ENCODE results near the gene ATXN1.

Gene ATXN1

DNA sequence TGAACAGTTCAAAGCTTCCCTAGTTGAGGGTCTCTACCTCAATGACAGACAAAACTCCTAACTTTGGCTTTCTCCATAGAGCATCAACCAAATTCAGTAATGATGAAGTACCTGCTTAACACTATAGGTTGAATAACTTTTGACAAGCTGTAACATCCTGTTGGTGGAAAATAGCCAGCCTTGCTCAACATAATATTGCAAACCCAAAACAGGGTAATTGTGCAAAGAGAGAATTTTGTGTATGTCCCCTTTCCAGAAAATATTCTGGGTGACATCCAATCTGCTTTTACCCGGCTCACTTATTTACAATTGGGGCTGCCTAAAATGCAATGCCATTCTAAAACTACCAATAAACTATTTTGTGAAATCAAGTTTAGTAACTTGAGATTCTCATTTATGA, 72.8 kb downstream of the ATXN1 start:
- H3K27me3 ChIP-seq (ENCODE audit: control insufficient read depth in 1 of 2, insufficient read depth in 2 of 2, low read length in 2 of 2), result no peaks in the 10 kb centered on the region
- peaks cover 5 to 10% of the 10 kb centered on the region in 2 donors for H3K4me1 ChIP-seq (ENCODE audit: control insufficient read depth in 1 of 2, insufficient read depth in 2 of 2, low read length in 2 of 2)
- H3K36me3 ChIP-seq (ENCODE audit: control insufficient read depth in 1 of 2, insufficient read depth in 2 of 2, low read length in 2 of 2), result no peaks in the 10 kb centered on the region
- no peak overlapping the region for H3K4me3 ChIP-seq (ENCODE audit: low read depth in 1 of 2, low read length in 2 of 2)
- no peak overlapping the region for H3K9ac ChIP-seq (ENCODE audit: low read depth in 1 of 2, low read length in 2 of 2)
- H3K27ac ChIP-seq (ENCODE audit: low read depth, low read length), result no peak overlapping the region
- no peaks in the 10 kb centered on the region for H3K9me3 ChIP-seq (ENCODE audit: control insufficient read depth in 1 of 2, low read length in 2 of 2)

DNA sequence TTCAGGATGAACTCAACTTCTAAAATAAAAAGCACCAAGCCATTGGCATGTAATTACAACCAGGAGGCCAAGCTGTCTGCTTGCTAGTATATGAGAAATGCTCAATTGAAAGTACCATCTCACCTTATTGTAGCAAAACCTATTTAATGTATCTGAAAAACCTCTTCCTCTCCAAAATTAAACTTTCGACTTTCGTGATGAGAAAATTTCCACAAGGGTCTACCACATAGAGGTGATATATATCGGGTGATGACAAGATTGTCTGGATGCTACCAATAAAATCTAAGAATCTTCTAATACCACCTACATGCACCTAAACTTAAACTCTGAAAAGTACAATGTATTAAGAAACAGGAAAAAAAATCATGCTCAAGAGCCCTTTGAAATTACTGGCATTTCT, 74.2 kb downstream of the ATXN1 start:
- H3K9me3 ChIP-seq (ENCODE audit: control insufficient read depth in 1 of 2, low read length in 2 of 2), result no peaks in the 10 kb centered on the region
- H3K4me1 ChIP-seq (ENCODE audit: control insufficient read depth in 1 of 2, insufficient read depth in 2 of 2, low read length in 2 of 2), result peaks cover 5 to 14% of the 10 kb centered on the region in 2 donors
- H3K4me3 ChIP-seq (ENCODE audit: low read depth in 1 of 2, low read length in 2 of 2), result no peak overlapping the region
- H3K27me3 ChIP-seq (ENCODE audit: control insufficient read depth in 1 of 2, insufficient read depth in 2 of 2, low read length in 2 of 2), result no peaks in the 10 kb centered on the region
- H3K27ac ChIP-seq (ENCODE audit: low read depth, low read length), result no peak overlapping the region
- no peaks in the 10 kb centered on the region for H3K36me3 ChIP-seq (ENCODE audit: control insufficient read depth in 1 of 2, insufficient read depth in 2 of 2, low read length in 2 of 2)
- no peak overlapping the region for H3K9ac ChIP-seq (ENCODE audit: low read depth in 1 of 2, low read length in 2 of 2)

DNA sequence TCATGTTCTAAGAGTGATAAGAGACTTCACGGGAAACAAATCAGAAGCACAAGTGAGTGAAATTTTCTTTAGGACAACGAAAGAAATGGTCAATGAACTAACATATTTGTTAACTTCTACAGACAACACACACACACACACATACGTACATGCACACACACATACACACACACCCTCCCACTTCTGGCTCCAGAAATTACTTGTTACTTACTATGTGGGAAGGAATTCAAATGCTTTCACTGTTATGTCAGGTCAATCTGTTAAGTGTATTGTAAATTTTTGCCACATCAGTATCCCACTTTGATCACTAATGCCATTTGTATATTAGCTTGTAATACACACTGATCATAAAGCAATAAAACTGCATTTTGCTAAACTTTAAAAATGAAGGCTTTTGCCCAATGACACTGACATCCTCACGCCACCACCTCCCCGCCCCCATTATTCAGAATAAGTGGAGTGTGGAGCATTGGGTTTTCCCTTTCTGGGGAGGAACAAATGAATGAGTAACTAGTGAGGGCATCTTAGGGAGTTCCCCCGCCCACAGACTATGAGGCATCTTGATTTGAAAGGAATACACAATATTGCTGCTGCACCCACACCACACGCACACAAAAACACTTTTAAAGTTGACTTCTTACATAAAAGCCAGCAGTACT, 76.2 kb downstream of the ATXN1 start:
- H3K4me1 ChIP-seq (ENCODE audit: control insufficient read depth in 1 of 2, insufficient read depth in 2 of 2, low read length in 2 of 2), result peaks cover 5 to 18% of the 10 kb centered on the region in 2 donors
- no peaks in the 10 kb centered on the region for H3K27me3 ChIP-seq (ENCODE audit: control insufficient read depth in 1 of 2, insufficient read depth in 2 of 2, low read length in 2 of 2)
- peaks cover 0 to 6% of the 10 kb centered on the region in 2 donors for H3K36me3 ChIP-seq (ENCODE audit: control insufficient read depth in 1 of 2, insufficient read depth in 2 of 2, low read length in 2 of 2)
- no peak overlapping the region for H3K27ac ChIP-seq (ENCODE audit: low read depth, low read length)
- no peak overlapping the region for H3K4me3 ChIP-seq (ENCODE audit: low read depth in 1 of 2, low read length in 2 of 2)
- no peak overlapping the region for H3K9ac ChIP-seq (ENCODE audit: low read depth in 1 of 2, low read length in 2 of 2)
- no peaks in the 10 kb centered on the region for H3K9me3 ChIP-seq (ENCODE audit: control insufficient read depth in 1 of 2, low read length in 2 of 2)

DNA sequence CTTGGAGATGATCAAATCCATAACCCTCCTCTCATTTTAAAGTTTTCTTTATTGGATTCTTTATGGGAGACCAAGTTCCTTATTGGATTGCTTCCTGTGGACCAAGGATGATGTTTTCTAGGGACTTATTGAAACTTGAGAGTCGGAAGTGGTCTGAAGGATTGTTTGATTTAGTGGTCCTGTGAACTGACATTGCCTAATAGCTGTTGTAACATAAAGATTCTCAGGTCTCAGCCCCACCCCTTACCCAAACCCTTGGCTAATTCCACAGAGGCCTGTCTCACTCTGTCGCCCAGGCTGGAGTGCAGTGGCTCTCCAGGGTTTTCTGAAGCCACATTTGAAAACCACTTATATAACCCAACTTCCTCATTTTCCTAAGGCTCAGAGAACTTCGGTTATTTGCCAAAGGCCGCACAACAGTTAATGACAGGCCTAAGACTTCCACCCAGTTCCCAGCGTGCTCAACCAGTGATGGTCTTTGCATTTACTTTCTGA, 77.0 kb downstream of the ATXN1 start:
- H3K27me3 ChIP-seq (ENCODE audit: control insufficient read depth in 1 of 2, insufficient read depth in 2 of 2, low read length in 2 of 2), result no peaks in the 10 kb centered on the region
- H3K9ac ChIP-seq (ENCODE audit: low read depth in 1 of 2, low read length in 2 of 2), result no peak overlapping the region
- H3K27ac ChIP-seq (ENCODE audit: low read depth, low read length), result peak overlapping the region; percentile 24
- H3K4me3 ChIP-seq (ENCODE audit: low read depth in 1 of 2, low read length in 2 of 2), result no peak overlapping the region
- no peaks in the 10 kb centered on the region for H3K9me3 ChIP-seq (ENCODE audit: control insufficient read depth in 1 of 2, low read length in 2 of 2)
- H3K36me3 ChIP-seq (ENCODE audit: control insufficient read depth in 1 of 2, insufficient read depth in 2 of 2, low read length in 2 of 2), result peaks cover 0 to 6% of the 10 kb centered on the region in 2 donors
- H3K4me1 ChIP-seq (ENCODE audit: control insufficient read depth in 1 of 2, insufficient read depth in 2 of 2, low read length in 2 of 2), result peaks cover 5 to 18% of the 10 kb centered on the region in 2 donors

DNA sequence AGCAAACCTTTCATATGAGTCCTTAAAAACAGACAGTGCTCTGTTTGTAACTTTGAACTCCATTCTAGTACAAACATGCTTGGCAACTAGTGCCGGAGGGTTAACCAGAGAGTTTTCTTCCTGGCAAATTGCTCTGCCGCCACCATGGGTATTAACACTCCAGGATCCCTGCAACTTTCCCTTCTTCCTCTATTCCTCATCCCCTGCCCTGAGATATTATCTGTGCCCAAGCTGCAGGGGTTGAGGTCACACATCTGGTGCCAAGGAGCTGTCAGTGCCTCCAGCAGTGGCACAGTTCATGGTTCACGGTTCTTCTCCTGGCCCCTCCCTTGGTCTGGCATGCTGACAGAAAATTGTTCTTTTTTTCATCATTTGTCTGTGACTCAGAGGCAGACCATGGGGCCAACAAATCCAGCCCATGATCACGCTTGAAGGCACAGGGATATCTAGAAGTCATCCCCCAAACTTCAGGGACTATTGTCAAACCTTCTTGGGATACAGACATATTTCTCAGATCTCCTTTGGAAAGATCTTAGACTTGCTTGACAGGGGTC, 77.5 kb downstream of the ATXN1 start:
- peaks cover 5 to 18% of the 10 kb centered on the region in 2 donors for H3K4me1 ChIP-seq (ENCODE audit: control insufficient read depth in 1 of 2, insufficient read depth in 2 of 2, low read length in 2 of 2)
- H3K27ac ChIP-seq (ENCODE audit: low read depth, low read length), result peak overlapping the region; percentile 24
- H3K9me3 ChIP-seq (ENCODE audit: control insufficient read depth in 1 of 2, low read length in 2 of 2), result no peaks in the 10 kb centered on the region
- peak overlapping the region in 1 of 2 donors; percentile 26 for H3K4me3 ChIP-seq (ENCODE audit: low read depth in 1 of 2, low read length in 2 of 2)
- H3K36me3 ChIP-seq (ENCODE audit: control insufficient read depth in 1 of 2, insufficient read depth in 2 of 2, low read length in 2 of 2), result peaks cover 0 to 6% of the 10 kb centered on the region in 2 donors
- no peaks in the 10 kb centered on the region for H3K27me3 ChIP-seq (ENCODE audit: control insufficient read depth in 1 of 2, insufficient read depth in 2 of 2, low read length in 2 of 2)
- no peak overlapping the region for H3K9ac ChIP-seq (ENCODE audit: low read depth in 1 of 2, low read length in 2 of 2)

DNA sequence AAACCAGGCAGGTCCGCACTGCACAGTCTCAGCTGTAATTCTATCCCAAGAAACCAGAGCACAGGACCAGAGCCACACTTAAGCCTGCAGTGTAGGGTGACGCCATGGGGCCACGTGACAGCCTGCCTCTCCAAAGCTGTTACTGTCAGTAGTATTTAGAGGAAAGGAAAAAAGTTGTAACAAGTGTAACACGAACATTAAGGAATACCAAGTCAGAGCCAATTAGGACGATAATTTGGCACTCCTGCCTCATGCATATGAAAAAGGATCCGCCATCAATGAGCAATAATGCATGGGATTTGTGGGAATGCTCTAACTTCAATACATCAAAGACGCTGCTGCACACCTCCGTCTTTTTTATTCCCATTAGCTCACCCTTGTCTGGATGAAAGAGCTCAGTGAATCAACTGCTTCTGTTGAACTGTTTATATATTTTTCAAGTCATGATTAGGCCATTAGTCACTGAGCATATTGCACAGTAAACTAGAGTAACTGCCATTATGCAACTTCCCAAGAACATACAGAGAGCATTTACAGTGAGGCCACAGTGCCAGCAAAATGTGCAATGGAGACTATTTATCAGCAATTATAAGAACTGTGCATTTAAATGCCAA, 79.9 kb downstream of the ATXN1 start:
- H3K4me1 ChIP-seq (ENCODE audit: control insufficient read depth in 1 of 2, insufficient read depth in 2 of 2, low read length in 2 of 2), result peaks cover 5 to 18% of the 10 kb centered on the region in 2 donors
- H3K27me3 ChIP-seq (ENCODE audit: control insufficient read depth in 1 of 2, insufficient read depth in 2 of 2, low read length in 2 of 2), result no peaks in the 10 kb centered on the region
- H3K36me3 ChIP-seq (ENCODE audit: control insufficient read depth in 1 of 2, insufficient read depth in 2 of 2, low read length in 2 of 2), result peaks cover 0 to 6% of the 10 kb centered on the region in 2 donors
- no peaks in the 10 kb centered on the region for H3K9me3 ChIP-seq (ENCODE audit: control insufficient read depth in 1 of 2, low read length in 2 of 2)
- H3K4me3 ChIP-seq (ENCODE audit: low read depth in 1 of 2, low read length in 2 of 2), result no peak overlapping the region
- no peak overlapping the region for H3K9ac ChIP-seq (ENCODE audit: low read depth in 1 of 2, low read length in 2 of 2)
- H3K27ac ChIP-seq (ENCODE audit: low read depth, low read length), result no peak overlapping the region

DNA sequence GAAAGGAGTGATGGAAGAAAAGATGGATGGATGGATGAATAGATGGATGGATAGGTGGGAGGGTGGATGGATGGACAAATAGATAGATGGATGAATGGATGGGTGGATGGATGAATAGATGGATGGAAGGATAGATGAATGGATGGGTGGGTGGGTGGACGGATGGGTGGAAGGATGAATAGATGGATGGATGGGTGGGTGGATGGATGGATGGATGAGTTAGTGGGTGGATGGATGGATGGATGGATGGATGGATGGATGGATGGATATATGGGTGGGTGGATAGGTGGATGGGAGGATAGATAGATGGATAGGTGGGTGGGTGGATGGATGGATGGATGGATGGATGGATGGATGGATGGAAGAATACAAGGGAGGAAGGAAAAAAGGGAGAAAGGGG, 82.2 kb downstream of the ATXN1 start:
- Histone ChIP-seq H3K9me3 (ENCODE audit: control insufficient read depth in 1 of 2, low read length in 2 of 2) (no peaks in the 10 kb centered on the region), H3K4me1 (ENCODE audit: control insufficient read depth in 1 of 2, insufficient read depth in 2 of 2, low read length in 2 of 2) (peaks cover 5 to 18% of the 10 kb centered on the region in 2 donors), H3K36me3 (ENCODE audit: control insufficient read depth in 1 of 2, insufficient read depth in 2 of 2, low read length in 2 of 2) (peaks cover 0 to 6% of the 10 kb centered on the region in 2 donors), H3K27ac (ENCODE audit: low read depth, low read length) (no peak overlapping the region), H3K9ac (ENCODE audit: low read depth in 1 of 2, low read length in 2 of 2) (no peak overlapping the region), H3K4me3 (ENCODE audit: low read depth in 1 of 2, low read length in 2 of 2) (no peak overlapping the region), H3K27me3 (ENCODE audit: control insufficient read depth in 1 of 2, insufficient read depth in 2 of 2, low read length in 2 of 2) (no peaks in the 10 kb centered on the region)

DNA sequence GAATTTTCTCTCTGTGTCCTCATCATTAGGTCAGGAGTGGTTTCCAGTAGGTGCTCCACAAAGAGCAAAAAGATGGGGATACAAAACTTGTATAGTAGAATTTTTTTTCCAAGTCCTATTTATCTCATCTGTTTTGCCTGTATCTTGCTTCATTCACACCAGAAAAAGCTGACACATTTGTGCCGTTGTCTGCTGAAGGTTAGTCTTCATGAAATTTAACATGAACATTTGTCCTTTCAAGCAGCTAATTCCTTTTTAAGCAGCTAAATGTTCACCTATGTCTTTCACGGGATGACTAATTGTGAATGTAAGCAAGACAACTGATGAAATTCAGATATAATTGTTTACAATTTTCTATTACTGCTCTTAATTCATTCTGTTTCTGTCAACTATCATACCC, 83.8 kb downstream of the ATXN1 start:
- Histone ChIP-seq H3K4me3 (ENCODE audit: low read depth in 1 of 2, low read length in 2 of 2) (no peak overlapping the region), H3K36me3 (ENCODE audit: control insufficient read depth in 1 of 2, insufficient read depth in 2 of 2, low read length in 2 of 2) (peaks cover 0 to 6% of the 10 kb centered on the region in 2 donors), H3K4me1 (ENCODE audit: control insufficient read depth in 1 of 2, insufficient read depth in 2 of 2, low read length in 2 of 2) (peaks cover 0 to 8% of the 10 kb centered on the region in 2 donors), H3K9ac (ENCODE audit: low read depth in 1 of 2, low read length in 2 of 2) (no peak overlapping the region), H3K27me3 (ENCODE audit: control insufficient read depth in 1 of 2, insufficient read depth in 2 of 2, low read length in 2 of 2) (no peaks in the 10 kb centered on the region), H3K27ac (ENCODE audit: low read depth, low read length) (no peak overlapping the region), H3K9me3 (ENCODE audit: control insufficient read depth in 1 of 2, low read length in 2 of 2) (no peaks in the 10 kb centered on the region)

DNA sequence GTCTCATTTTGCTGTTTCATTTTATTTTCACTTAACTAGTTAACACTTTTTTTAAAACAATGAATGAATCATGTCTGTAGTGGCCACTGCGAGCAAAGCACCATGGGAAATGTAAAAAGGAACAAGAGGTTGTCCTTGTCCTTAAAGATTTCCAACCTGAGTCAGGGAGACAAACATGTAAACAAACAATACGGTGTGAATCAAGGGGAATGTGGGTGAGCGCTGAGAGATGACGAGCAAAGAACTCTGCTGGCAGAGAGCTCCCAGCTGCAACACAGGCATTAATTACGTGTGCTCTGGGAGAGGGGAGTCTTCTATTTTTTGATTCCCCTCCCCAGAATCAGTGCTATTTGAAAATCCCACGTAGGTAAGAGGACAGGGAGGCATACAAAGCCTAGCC, 84.3 kb downstream of the ATXN1 start:
- peaks cover 0 to 8% of the 10 kb centered on the region in 2 donors for H3K4me1 ChIP-seq (ENCODE audit: control insufficient read depth in 1 of 2, insufficient read depth in 2 of 2, low read length in 2 of 2)
- H3K9me3 ChIP-seq (ENCODE audit: control insufficient read depth in 1 of 2, low read length in 2 of 2), result no peaks in the 10 kb centered on the region
- no peak overlapping the region for H3K4me3 ChIP-seq (ENCODE audit: low read depth in 1 of 2, low read length in 2 of 2)
- no peaks in the 10 kb centered on the region for H3K27me3 ChIP-seq (ENCODE audit: control insufficient read depth in 1 of 2, insufficient read depth in 2 of 2, low read length in 2 of 2)
- H3K27ac ChIP-seq (ENCODE audit: low read depth, low read length), result no peak overlapping the region
- peaks cover 0 to 6% of the 10 kb centered on the region in 2 donors for H3K36me3 ChIP-seq (ENCODE audit: control insufficient read depth in 1 of 2, insufficient read depth in 2 of 2, low read length in 2 of 2)
- no peak overlapping the region for H3K9ac ChIP-seq (ENCODE audit: low read depth in 1 of 2, low read length in 2 of 2)

DNA sequence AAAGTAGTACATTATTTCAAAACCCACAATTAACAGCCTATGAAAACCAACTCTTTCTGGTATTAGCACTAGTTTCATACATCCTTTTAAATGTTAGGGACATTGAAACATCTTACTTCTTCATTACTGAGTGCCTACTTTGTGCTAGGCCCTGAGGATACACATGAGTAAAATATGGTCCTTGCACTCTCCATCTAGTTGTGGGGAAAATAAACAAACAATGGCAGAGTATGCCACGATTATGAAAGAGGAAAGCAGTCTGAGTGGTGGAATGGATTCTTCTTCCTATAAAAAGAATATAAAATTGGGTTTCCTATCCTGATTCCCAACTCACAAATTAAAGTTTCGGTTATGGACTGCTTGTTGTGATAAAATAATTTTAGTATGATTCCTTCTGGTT, 84.9 kb downstream of the ATXN1 start:
- no peak overlapping the region for H3K27ac ChIP-seq (ENCODE audit: low read depth, low read length)
- H3K9me3 ChIP-seq (ENCODE audit: control insufficient read depth in 1 of 2, low read length in 2 of 2), result no peaks in the 10 kb centered on the region
- H3K4me3 ChIP-seq (ENCODE audit: low read depth in 1 of 2, low read length in 2 of 2), result no peak overlapping the region
- H3K4me1 ChIP-seq (ENCODE audit: control insufficient read depth in 1 of 2, insufficient read depth in 2 of 2, low read length in 2 of 2), result peaks cover 0 to 7% of the 10 kb centered on the region in 2 donors
- peaks cover 0 to 6% of the 10 kb centered on the region in 2 donors for H3K36me3 ChIP-seq (ENCODE audit: control insufficient read depth in 1 of 2, insufficient read depth in 2 of 2, low read length in 2 of 2)
- H3K9ac ChIP-seq (ENCODE audit: low read depth in 1 of 2, low read length in 2 of 2), result no peak overlapping the region
- no peaks in the 10 kb centered on the region for H3K27me3 ChIP-seq (ENCODE audit: control insufficient read depth in 1 of 2, insufficient read depth in 2 of 2, low read length in 2 of 2)

Data from duodenal mucosa (tissue), 2 donors.